HUES64 (cell line): ENCODE results near the gene IGF1R.

Source experiments
- H3K27ac ChIP-seq: 2 replicates; pipeline ENCODE4 v1.7.0; 2013; ENCODE audit warnings: low read depth, low read length, inconsistent platforms
- H3K27me3 ChIP-seq: 2 replicates; pipeline ENCODE4 v1.6.1; 2013; ENCODE audit warnings: mild to moderate bottlenecking, low read length; ENCODE audit not compliant: insufficient read depth
- H3K36me3 ChIP-seq: 2 replicates; pipeline ENCODE4 v1.6.1; 2013; ENCODE audit warnings: mild to moderate bottlenecking, low read length; ENCODE audit not compliant: insufficient read depth
- H3K4me1 ChIP-seq: 2 replicates; pipeline ENCODE4 v1.6.1; 2013; ENCODE audit warnings: mild to moderate bottlenecking, low read length, moderate library complexity; ENCODE audit not compliant: insufficient read depth
- H3K4me3 ChIP-seq: 2 replicates; pipeline ENCODE4 v1.5.1; 2013; ENCODE audit warnings: mild to moderate bottlenecking, low read length, moderate library complexity
- H3K9ac ChIP-seq: 2 replicates; pipeline ENCODE4 v1.6.1; 2013; ENCODE audit warnings: mild to moderate bottlenecking, low read depth, low read length
- H3K9me3 ChIP-seq: 2 replicates; pipeline ENCODE4 v1.6.1; 2013; ENCODE audit warnings: low read depth, low read length; ENCODE audit not compliant: insufficient read depth
- WGBS: fragments of 150-250, 120-280 bp; methylation state at CpG from one replicate; pipeline ENCODE4 v1.1.7; 2013; ENCODE audit warnings: missing lambda C conversion rate; 5-methylcytosine and 5-hydroxymethylcytosine counted together

IGF1R gene

DNA sequence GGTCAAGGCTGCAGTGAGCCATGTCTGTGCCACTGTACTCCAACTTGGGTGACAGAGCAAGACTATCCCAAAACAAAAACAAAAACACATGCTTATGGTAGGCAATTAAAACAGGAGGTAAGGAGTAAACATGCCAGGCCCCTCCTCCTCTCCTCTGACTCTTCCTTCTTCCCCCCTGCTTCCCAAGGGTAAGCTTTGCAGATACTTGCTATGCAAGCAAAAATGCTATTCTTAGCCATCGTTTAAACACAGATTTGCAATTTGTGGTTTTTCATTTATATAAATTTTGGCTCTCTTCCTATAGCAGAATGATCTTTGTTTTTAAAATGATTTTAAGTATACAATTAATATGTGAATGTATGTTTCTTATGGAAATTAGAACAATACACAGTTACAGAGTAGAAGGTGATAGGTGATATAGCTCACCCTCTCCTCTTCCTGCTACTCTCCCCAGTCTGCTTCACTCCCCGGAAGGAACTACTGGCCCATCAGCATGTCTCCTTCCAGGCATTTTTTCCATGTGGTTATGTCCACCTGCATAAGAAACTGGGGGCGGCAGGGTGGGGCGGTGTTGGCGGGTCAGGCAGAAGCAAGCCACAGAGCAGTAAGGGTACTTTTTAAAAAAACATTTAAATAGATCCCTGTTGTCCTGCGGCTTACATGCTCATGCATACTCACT is 42.1 kb downstream of the IGF1R start:
- Histone ChIP-seq H3K9ac (no peak overlapping the region), H3K36me3 (no peaks in the 10 kb centered on the region), H3K27me3 (no peaks in the 10 kb centered on the region), H3K4me3 (no peak overlapping the region), H3K27ac (no peak overlapping the region), H3K4me1 (peaks cover 59% of the 10 kb centered on the region), H3K9me3 (no peaks in the 10 kb centered on the region)
- 95% methylated on average over 5 of the region's 6 CpGs for WGBS

GRCh38 chr15:98692213-98692612 is 43.9 kb downstream of the IGF1R start:
- Histone ChIP-seq H3K9ac (no peak overlapping the region), H3K27ac (no peak overlapping the region), H3K4me3 (no peak overlapping the region), H3K27me3 (no peaks in the 10 kb centered on the region), H3K9me3 (no peaks in the 10 kb centered on the region), H3K36me3 (no peaks in the 10 kb centered on the region), H3K4me1 (peaks cover 48% of the 10 kb centered on the region)
- 91% methylated on average over 2 of the region's 2 CpGs for WGBS

- H3K9me3 ChIP-seq = no peaks in the 10 kb centered on the region
- H3K36me3 ChIP-seq = no peaks in the 10 kb centered on the region
- peaks cover 40% of the 10 kb centered on the region for H3K4me1 ChIP-seq
- H3K27ac ChIP-seq = no peak overlapping the region
- no peak overlapping the region for H3K9ac ChIP-seq
- no peaks in the 10 kb centered on the region for H3K27me3 ChIP-seq
- H3K4me3 ChIP-seq = no peak overlapping the region
- 81% methylated on average over 6 of the region's 6 CpGs for WGBS
These were observed 45.8 kb downstream of the IGF1R start for GRCh38 chr15:98694161-98694560.

DNA sequence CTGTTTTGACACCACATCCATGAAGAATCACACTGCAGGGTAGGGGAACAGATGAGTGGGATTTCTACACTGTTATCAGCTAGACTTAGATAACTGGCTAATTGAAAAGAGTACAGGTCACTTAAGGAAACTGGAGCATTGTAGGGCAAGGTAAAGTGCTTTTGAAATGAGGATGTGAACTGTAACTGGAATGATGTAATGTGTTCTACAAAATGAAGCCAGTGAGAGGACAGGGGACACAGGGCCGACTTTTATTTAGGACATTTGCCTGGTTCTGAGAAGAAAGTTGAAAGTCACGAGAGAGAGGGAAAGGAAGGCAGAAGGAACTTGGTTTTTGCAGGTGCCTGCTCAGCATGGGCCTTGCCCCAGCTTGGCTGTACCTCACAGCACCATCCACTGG is 50.5 kb downstream of the IGF1R start:
- 77% methylated on average over 2 of the region's 2 CpGs for WGBS
- no peak overlapping the region for H3K9ac ChIP-seq

DNA sequence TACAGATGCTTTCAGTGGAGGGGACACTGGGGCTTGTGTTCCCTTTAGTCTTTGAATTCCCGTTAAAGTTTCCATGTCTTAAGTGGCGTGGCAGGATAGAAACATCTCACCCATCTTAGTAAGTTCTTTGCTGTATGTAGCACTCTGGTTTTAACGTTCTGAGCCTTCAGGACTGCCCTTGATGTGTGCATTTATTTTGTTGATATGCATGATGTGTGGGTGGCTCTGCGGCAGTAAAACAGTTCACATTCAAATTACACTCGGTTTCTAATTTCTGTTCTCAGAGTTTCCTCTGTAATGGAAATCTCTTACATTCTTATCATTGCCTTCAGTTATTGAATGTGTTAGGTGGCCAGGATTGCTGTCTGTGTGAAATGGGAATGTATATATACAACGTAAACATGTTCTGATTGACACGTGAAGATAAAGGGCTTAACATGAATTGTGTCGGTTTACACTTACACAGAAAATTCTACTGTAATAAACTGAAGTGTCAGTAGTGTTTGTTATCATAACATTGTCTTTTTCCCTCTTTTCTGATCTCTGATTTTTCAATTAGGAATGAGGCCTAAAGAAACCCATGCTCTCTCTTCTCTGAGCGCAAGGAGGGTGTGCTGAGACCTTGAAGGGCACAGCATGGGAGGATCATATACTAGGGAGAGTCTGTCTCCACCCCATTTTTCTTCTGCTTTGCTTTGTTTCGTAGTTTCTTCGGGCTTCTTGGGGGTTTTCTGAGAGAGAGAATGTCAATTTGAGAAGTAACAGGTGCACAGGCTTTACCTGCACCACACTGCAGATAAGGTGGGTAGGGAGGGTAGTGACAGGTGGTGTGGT is 51.5 kb downstream of the IGF1R start:
- 58% methylated on average over 7 of the region's 11 CpGs for WGBS
- peaks cover 36% of the 10 kb centered on the region for H3K4me1 ChIP-seq
- H3K9me3 ChIP-seq = no peaks in the 10 kb centered on the region
- H3K27me3 ChIP-seq = no peaks in the 10 kb centered on the region
- no peak overlapping the region for H3K4me3 ChIP-seq
- no peaks in the 10 kb centered on the region for H3K36me3 ChIP-seq
- peak overlapping the region; percentile 21; the same call in 1 of the 2 replicates for H3K27ac ChIP-seq
- no peak overlapping the region for H3K9ac ChIP-seq

More for the DNA sequence above, 50.5 kb downstream of the IGF1R start:
- H3K4me1 ChIP-seq = peaks cover 43% of the 10 kb centered on the region
- H3K27ac ChIP-seq = 0 out of 2 replicates have a peak overlapping the region, but pooled peaks have one; percentile 4
- H3K36me3 ChIP-seq = no peaks in the 10 kb centered on the region
- no peaks in the 10 kb centered on the region for H3K27me3 ChIP-seq
- H3K9me3 ChIP-seq = no peaks in the 10 kb centered on the region
- H3K4me3 ChIP-seq = no peak overlapping the region

DNA sequence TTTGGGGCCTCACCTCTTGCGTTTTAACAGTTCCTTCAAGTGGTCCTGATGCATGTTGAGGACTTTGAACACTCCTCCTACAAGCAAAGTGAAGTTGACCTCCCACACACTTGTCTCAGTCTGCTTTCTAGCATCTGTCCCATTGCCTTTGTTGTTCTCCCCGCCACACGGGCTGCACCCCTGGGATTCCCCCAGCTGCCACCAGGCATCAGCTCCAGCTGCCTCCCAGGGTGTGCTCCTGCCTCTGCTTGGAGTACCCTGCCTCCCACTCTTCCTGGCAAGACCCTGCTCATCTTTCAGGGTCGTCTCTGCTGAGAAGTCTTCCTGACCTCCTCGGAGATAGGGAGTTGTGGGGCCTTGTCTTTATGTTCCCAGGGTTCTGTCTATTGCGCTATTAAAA is 52.2 kb downstream of the IGF1R start:
- Histone ChIP-seq H3K4me1 (peaks cover 36% of the 10 kb centered on the region), H3K4me3 (no peak overlapping the region)
- WGBS = 75% methylated on average over 6 of the region's 6 CpGs

GRCh38 chr15:98703126-98703685 is 54.9 kb downstream of the IGF1R start:
- WGBS = 81% methylated on average over 6 of the region's 6 CpGs
- H3K9me3 ChIP-seq = no peaks in the 10 kb centered on the region
- H3K9ac ChIP-seq = no peak overlapping the region
- H3K4me3 ChIP-seq = no peak overlapping the region
- no peaks in the 10 kb centered on the region for H3K27me3 ChIP-seq
- peaks cover 37% of the 10 kb centered on the region for H3K4me1 ChIP-seq
- H3K36me3 ChIP-seq = peaks cover 9% of the 10 kb centered on the region
- H3K27ac ChIP-seq = no peak overlapping the region

More for the DNA sequence above, 52.2 kb downstream of the IGF1R start:
- Histone ChIP-seq H3K9ac (no peak overlapping the region), H3K27ac (no peak overlapping the region), H3K9me3 (no peaks in the 10 kb centered on the region), H3K36me3 (no peaks in the 10 kb centered on the region), H3K27me3 (no peaks in the 10 kb centered on the region)

GRCh38 chr15:98705070-98705469 is 56.7 kb downstream of the IGF1R start:
- no peaks in the 10 kb centered on the region for H3K27me3 ChIP-seq
- no peak overlapping the region for H3K9ac ChIP-seq
- peaks cover 10% of the 10 kb centered on the region for H3K36me3 ChIP-seq
- no peak overlapping the region for H3K27ac ChIP-seq
- H3K4me3 ChIP-seq = no peak overlapping the region
- H3K9me3 ChIP-seq = no peaks in the 10 kb centered on the region
- WGBS = 92% methylated on average over 4 of the region's 4 CpGs
- H3K4me1 ChIP-seq = peaks cover 36% of the 10 kb centered on the region

DNA sequence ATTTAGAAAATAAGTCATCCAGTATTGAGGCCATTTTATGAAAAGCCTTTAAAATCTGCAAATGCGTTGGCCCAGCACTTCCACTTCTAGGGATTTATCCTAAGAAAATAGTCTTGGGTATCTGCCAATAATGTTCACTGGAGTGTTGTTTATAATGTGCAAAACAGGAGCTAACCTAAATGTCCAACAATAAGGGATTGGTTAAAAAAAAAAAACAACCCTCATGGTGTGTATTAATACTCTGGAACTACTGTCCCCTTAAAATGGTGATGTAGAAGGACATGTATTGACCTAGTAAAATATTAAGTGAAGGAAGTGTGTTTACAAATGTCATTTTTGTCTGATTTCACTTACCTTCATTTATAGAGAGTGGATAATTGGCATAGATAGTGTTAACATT is 58.0 kb downstream of the IGF1R start:
- no peaks in the 10 kb centered on the region; the same call in 1 of the 2 replicates for H3K9me3 ChIP-seq
- no peak overlapping the region for H3K27ac ChIP-seq
- H3K36me3 ChIP-seq = peaks cover 16% of the 10 kb centered on the region
- no peaks in the 10 kb centered on the region for H3K27me3 ChIP-seq
- WGBS = 89% methylated on average over 1 of the region's 1 CpG
- no peak overlapping the region for H3K4me3 ChIP-seq
- peaks cover 32% of the 10 kb centered on the region for H3K4me1 ChIP-seq
- H3K9ac ChIP-seq = no peak overlapping the region

DNA sequence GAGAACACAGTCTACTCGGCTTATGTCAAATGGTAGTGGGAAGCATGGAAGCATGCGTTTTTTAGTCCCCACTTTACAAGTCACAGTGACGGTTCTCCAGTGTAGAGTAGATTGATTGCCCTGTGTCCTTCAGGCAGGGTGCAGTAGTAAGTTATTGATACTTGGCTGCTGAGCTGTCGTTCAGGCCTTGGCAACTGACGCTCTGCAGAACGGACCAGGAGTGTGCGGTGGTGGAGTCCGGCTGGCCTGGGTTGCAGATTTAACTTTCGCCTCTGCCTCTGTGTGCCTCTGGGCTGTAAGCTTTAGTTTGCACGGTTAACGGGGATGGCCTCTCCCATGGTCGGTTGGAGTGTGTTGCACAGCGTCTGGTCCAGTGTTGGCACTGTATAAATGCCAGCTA is 58.6 kb downstream of the IGF1R start:
- Histone ChIP-seq H3K9me3 (no peaks in the 10 kb centered on the region; the same call in 1 of the 2 replicates), H3K4me3 (no peak overlapping the region), H3K27ac (no peak overlapping the region), H3K36me3 (peaks cover 20% of the 10 kb centered on the region), H3K27me3 (no peaks in the 10 kb centered on the region), H3K9ac (no peak overlapping the region), H3K4me1 (peaks cover 33% of the 10 kb centered on the region)
- 97% methylated on average over 13 of the region's 13 CpGs for WGBS

- H3K36me3 ChIP-seq = peaks cover 20% of the 10 kb centered on the region
- no peaks in the 10 kb centered on the region; the same call in 1 of the 2 replicates for H3K9me3 ChIP-seq
- H3K27ac ChIP-seq = no peak overlapping the region
- H3K4me1 ChIP-seq = peaks cover 34% of the 10 kb centered on the region
- no peak overlapping the region for H3K9ac ChIP-seq
- WGBS = 93% methylated on average over 10 of the region's 10 CpGs
- H3K27me3 ChIP-seq = no peaks in the 10 kb centered on the region
- no peak overlapping the region for H3K4me3 ChIP-seq
These were observed 59.8 kb downstream of the IGF1R start for GRCh38 chr15:98708037-98708590.
